Stomach (tissue), 4 donors: ENCODE measurements around the gene YWHAB.
A peak's percentile ranks its signal among the peaks of the same experiment; 100 is the strongest.

Experiments
- CTCF ChIP-seq, 7 experiments: fragments of 450-650 bp in 4 of 7; fragments of 200-600 bp in 3 of 7; sonication (generic) in 3 of 7; IDR thresholded peaks; one replicate each; pipeline ENCODE4 v1.5.1; 2016 to 2019; ENCODE audit warnings: antibody characterized with exemption in 7 of 7, control low read depth in 2 of 7, mild to moderate bottlenecking in 1 of 7
- EP300 ChIP-seq: sonication (generic); formaldehyde crosslinking; IDR thresholded peaks from one replicate; pipeline ENCODE4 v1.6.1; 2017; ENCODE audit warnings: antibody characterized with exemption
- POLR2A ChIP-seq, 4 donors: fragments of 450-650 bp; IDR thresholded peaks; one replicate each; pipeline ENCODE4 v1.6.1; 2016; ENCODE audit warnings: antibody characterized with exemption in 4 of 4, control low read depth in 2 of 4, mild to moderate bottlenecking in 1 of 4, moderate library complexity in 1 of 4
- POLR2AphosphoS5 ChIP-seq, 3 donors: sonication (generic); formaldehyde crosslinking; IDR thresholded peaks; one replicate each; pipeline ENCODE4 v1.6.1; 2016; ENCODE audit warnings: antibody characterized with exemption in 3 of 3

- TF ChIP-seq CTCF (IDR thresholded peaks at IDR 0.05) (peak in 1 of 7 experiments; percentile 4), POLR2A (IDR thresholded peaks at IDR 0.05) (no peak), POLR2AphosphoS5 (IDR thresholded peaks at IDR 0.05) (no peak), EP300 (no peak)
These were observed 35.8 kb upstream of the YWHAB start for GRCh38 chr20:44849703-44850102.
